GM21717 (cell line): ENCODE measurements around the gene OR6B1.
"Not testable (repeated sequence)": the region's sequence is repeated elsewhere in the genome, so short reads cannot be mapped to it uniquely, and the experiment has no call there.

ENCODE experiments used
- ATAC-seq: cut with Tn5 transposase; IDR thresholded peaks from one replicate; pipeline ENCODE4 v1.9.1; 2021; ENCODE audit warnings: mild to moderate bottlenecking, moderate library complexity; ENCODE audit not compliant: unreplicated experiment

Gene OR6B1

DNA sequence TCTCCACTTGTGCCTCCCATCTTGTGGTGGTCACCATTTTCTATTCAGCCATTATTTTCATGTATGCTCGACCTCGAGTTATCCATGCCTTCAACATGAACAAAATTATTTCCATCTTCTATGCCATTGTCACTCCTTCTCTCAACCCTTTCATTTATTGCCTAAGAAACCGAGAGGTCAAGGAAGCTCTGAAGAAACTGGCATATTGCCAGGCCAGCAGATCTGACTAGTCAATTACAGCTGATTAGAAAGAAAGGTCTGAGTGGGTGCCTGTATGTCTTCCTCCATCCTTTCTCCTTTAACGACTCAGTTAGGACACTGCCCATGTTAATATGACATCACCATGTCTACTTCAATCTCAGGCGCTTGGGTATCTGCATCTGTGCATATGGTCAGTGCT is 4.6 kb downstream of the OR6B1 start:
- no peak for ATAC-seq

- no peak for ATAC-seq
Observed at GRCh38 chr7:144006029-144006691, 6.0 kb downstream of the OR6B1 start.

DNA sequence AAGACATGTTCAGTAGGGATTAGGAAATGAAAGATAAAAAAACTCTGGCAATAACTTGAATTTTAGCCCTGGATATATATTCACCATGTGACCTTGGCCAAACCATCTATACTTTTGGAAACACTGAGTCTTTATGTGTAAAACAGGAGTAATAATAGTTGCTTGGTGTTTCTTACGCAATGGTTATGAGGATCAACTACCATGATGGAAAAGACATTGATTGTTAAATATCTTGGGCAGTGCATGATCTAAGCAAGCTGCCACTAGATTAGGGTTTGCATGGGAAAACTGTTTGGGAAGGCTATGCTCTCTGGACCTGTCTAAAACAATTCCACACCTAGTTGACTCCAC is 6.5 kb downstream of the OR6B1 start:
- ATAC-seq: no peak

DNA sequence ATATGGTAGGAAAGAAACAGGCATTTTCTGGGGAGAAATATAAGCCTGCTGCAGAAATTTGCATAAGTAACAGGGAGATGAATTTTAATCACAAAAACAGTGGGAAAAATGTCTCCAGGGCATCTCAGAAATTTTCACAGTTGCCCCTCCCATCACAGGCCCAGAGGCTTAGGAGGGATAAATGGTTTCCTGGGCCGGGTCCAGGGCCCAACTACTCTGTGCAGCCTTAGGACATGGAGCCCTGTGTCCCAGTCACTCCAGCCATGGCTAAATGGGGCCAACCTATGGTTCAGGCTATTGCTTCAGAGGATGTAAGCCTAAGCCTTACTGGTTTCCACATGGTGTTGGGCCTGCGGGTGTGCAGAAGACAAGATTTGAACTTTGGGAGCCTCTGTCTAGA is 9.2 kb downstream of the OR6B1 start:
- no peak for ATAC-seq

GRCh38 chr7:144010061-144010460 is 9.9 kb downstream of the OR6B1 start:
- ATAC-seq: not testable (repeated sequence)

GRCh38 chr7:144010821-144011220 is 10.7 kb downstream of the OR6B1 start:
- not testable (repeated sequence) for ATAC-seq

DNA sequence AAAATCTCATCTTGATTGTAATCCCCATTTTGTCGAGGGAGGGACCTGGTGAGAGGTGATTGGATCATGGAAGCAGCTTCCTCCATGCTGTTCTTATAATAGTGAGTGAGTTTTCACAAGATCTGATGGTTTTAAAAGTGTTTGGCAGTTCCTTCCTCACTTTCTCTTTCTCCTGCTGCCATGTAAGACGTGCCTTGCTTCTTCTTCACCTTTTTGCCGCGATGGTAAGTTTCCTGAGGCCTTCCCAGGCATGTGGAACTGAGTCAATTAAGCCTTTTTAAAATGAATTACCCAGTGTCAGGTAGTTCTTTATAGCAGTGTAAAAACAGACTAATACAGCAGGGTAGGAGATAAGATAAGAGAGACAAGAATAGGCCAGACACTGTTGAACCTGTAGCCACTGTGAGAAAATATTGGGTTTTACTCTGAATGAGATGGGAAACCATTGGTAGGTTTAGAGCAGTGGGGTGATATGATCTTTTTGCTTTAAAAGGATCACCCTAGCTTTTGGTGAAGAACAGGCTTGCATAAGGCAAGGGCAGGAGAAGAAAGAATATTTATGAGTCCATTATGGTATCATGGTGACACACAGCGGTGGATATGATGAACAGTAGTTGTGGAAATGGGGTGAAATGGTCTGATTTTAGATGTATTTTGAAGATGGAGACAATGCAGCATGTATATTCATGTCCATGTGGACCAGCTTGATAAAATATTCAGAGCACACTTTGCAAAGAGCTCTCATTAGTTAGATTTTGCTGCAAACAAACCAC is 11.5 kb downstream of the OR6B1 start:
- ATAC-seq: no peak

GRCh38 chr7:144018065-144018464 is 17.9 kb downstream of the OR6B1 start:
- ATAC-seq: no peak

GRCh38 chr7:144019457-144019856 is 19.3 kb downstream of the OR6B1 start:
- no peak for ATAC-seq

DNA sequence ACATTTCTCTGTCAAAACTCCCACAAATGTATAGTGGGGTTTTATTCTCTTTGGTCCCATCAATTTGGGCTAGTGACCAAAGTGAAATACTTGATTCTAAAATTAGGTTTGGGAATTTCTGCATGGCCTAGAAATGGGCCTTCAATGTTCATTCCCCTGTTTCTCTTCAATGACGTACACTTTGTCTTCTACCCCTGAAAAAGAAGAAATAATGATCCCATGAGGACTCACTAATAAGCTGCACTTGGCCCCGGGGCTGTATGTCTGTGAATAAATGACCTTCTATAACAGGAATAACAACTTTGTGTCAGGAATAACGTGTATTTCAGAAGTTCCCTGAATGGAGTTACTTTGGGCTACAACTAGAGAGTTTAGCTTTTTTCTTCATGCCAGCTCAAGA is 20.2 kb downstream of the OR6B1 start:
- ATAC-seq: no peak

DNA sequence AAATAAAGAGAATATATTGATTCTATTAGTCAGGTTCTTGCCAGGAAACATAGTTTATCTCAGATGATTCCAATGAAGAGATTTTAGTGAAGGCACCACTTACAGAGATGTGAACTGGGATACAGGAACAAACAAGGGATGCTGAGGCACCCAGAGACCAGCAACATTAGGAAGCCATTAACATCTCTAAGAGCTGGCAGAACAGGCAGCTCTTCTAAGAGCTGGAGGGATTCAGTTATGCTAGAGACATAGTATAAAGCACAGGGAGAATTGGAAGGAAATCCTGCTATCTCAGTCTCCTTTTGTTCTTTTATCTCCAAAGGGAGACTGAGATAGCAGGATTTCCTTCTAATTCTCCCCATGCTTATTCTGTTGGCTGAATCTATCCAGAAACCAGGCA is 22.0 kb downstream of the OR6B1 start:
- no peak for ATAC-seq

DNA sequence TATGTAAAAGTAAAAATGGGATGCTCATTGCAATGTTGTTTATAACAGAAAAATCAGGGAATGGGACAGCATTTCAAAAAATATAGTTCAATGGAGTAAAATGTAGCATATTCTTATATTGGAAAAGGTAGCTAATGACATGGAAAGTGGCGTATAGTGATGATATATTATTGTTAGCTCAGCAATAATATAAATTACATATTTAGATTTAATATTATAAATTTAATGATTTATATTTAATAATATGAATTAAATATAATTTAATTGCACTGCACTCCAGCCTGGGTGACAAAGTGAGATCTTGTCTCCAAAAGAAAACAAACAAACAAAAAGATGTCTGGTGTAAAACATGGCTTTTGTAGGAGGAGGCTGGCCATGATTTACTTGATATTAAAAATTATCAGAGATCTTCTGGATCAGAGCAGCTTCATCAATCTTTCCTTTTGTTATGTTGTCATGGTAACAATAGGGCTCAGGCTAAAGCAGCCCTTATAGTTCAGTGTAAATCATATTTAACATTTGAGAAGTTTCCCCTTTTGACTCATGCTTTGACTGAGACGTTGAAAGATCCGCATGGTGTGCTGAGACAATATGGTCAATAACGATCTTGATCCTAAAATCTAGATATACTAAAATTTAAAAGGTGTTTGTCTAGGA is 23.2 kb downstream of the OR6B1 start:
- ATAC-seq: no peak

- ATAC-seq: no peak
Observed at GRCh38 chr7:144024213-144024612, 24.1 kb downstream of the OR6B1 start.

DNA sequence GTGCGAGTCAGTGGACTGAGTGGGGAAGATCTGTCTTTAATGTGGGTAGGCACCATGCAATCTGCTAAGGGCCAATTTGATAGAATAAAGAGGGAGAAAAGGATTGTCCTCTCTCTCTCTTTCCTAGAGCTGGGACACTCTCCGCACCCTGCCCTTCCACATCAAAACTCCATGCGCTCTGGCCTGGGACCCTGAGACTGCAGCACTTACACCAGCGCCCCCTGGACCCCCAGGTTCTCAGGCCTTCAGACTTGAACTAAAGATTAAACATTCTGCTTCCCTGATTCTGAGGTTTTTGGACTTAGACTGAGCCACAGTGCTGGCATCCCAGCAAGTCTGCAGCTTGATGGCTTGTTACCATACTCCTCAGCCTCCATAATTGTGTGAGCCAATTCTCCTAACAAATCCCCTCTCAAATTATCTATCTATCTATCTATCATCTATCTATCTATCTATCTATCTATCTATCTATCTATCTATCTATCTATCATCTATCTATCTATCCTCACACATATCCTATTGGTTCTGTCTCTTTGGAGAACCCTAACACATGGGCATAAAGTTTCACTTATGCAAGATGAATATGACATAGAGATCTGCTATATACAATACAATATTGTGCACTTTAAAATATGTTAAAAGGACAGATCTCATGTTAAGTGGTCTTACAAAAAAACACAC is 26.2 kb downstream of the OR6B1 start:
- no peak for ATAC-seq

DNA sequence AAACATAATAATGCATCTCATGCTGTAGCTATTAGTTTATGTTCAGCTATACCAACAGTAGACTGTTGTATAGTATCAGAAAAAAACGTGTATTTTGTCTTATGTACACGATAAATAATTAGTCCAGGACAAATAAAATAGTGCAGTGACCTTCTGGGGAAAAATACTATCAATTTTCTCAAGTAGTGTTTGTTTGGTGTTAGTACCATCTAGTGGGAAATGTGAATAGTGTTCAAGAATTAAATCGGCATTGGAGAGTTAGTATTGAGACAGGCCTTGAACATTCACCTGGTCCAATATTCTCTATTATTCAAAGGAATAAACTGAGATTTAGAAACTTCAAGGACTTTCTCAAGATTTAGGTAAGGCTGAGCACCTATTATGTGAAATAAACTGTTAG is 26.9 kb downstream of the OR6B1 start:
- no peak for ATAC-seq

DNA sequence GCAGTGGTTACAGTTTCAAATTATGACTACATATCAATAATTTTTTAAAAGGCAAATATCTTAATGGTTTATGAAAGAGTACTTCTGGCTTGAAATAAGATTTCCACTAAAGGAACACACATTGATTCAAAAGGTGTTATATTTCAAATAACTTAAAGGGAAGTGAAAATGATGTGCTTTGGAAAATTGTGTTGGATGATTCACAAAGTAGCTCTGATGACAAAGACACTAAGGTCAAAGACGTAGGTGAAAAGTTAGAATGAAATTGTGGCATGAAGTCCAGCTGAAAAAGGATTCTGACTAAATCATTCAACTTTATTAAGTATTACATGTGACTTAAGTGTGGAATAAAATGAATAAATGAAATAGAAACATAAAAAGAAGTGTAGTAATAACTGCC is 27.9 kb downstream of the OR6B1 start:
- no peak for ATAC-seq

- no peak for ATAC-seq
Observed at GRCh38 chr7:144028547-144028946, 28.4 kb downstream of the OR6B1 start.

GRCh38 chr7:144032516-144032915 is 32.4 kb downstream of the OR6B1 start:
- no peak for ATAC-seq

GRCh38 chr7:144032985-144033709 is 33.0 kb downstream of the OR6B1 start:
- ATAC-seq: no peak

DNA sequence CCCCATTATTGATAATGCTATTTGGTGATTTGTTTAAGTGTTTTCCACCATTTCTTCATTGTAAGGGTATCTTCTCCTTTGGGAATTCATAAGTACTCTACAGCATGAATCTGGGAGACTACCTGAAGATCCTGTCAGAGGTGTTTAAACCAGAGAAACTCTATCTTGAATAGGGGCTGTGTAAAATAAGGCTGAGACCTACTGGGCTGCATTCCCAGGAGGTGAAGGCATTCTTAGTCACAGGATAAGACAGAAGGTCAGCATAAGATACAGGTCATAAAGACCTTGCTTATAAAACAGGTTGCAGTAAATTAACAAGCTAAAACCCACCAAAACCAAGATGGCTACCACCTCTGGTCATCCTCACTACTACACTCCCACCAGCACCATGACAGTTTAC is 35.3 kb downstream of the OR6B1 start:
- ATAC-seq: no peak

DNA sequence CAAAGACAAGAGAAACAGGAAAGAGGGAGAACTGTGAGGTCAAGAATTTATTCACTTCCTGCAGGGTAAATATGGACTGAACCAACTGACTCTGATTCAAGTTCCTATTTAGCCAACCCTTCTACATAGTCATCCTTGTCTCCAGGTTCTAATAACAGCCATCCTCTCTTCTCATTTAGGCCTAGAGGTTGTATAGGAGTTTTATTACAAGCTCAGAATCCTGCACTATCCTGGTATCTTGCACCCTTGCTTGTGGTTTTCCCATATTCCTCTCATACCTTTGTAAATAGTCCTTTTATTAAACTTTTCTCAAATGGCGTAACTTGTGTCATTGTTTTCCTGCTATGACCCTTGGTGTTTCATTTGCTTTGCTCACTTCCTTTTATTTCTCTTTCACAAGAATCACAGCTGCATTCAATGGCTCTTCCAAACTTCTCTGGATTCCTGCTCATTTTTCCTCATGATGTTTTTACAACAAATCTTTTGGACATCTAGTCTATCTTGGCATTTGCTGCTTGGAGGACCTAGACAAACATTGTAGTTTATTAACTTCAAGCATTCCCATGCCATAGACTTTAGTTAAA is 36.3 kb downstream of the OR6B1 start:
- no peak for ATAC-seq
